Measurements from ENCODE around the gene EXOSC9.
"Not testable (repeated sequence)": the region's sequence is repeated elsewhere in the genome, so short reads cannot be mapped to it uniquely, and the experiment has no call there.

Gene EXOSC9

GRCh38 chr4:121800961-121801714 is at the start of gene EXOSC9:
Gene EXOSC9 (plus strand): TSS chr4:121801323. CDS start chr4:121801425, 102 bp downstream.
- DNase-seq, result peak; percentile 76

DNA sequence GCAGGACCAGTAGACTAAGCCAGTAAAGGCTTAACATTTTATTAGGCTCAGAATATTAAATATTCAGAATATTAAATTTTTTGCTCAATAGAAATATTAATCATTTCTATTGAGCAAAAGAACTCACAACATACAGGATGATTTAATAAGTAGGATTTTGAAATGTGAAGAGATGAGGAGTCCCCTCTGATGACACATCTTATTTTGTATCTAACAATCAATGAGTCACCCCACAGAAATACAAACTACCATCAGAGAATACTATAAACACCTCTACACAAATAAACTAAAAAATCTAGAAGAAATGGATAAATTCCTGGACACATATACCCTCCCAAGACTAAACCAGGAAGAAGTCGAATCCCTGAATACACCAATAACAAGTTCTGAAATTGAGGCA is 49.0 kb upstream of the EXOSC9 start:
- DNase-seq, result not testable (repeated sequence)

DNA sequence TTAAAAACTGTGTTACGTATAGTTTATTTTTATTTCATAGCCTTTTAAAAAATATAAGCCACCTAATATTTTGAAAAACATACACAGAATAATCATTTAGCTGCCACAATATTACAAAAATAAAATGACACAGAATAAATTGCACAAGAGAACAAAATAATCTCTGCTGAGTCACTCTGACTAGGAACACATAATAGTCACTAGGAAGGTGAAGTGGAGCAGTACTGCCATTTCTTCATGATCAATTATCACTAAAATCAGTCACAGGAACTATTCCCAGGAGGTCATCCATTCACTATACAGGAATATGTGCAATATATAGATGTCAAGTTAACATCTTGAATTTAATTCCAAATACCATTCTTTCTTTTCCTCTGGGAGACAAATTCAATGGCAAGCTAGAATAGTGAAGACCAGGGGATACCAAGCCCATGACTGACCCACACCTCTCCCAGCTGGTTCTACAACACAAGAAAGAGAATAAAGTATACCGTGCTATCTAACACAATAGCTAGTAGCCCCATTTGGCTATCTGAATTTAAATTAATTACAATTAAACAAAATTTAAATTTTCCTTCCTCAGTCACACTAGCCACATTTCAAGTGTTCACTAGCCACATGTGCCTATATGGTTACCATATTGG is 42.1 kb upstream of the EXOSC9 start:
- DNase-seq, result no peak

DNA sequence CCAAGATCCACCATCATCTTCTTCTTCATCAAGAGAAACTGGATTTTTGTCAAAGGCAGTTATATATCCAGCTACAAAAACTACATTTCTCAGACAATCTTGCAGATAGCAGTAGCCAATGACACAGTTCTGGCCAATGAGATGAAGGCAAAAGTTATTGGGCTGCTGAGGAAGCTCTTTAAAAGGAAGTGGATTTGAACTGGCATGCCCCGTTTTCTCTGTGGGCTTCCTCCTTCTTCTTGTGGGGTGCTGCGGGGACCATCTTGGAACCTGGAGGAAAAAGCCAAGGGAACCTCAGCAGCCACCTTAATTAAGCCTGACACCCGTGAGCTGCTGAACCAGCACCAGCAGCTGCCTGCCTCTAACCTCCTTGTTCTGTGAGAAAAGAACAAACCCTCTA is 40.9 kb upstream of the EXOSC9 start:
- no peak for DNase-seq

- no peak for DNase-seq
Observed at GRCh38 chr4:121764303-121764701, 36.8 kb upstream of the EXOSC9 start.

DNA sequence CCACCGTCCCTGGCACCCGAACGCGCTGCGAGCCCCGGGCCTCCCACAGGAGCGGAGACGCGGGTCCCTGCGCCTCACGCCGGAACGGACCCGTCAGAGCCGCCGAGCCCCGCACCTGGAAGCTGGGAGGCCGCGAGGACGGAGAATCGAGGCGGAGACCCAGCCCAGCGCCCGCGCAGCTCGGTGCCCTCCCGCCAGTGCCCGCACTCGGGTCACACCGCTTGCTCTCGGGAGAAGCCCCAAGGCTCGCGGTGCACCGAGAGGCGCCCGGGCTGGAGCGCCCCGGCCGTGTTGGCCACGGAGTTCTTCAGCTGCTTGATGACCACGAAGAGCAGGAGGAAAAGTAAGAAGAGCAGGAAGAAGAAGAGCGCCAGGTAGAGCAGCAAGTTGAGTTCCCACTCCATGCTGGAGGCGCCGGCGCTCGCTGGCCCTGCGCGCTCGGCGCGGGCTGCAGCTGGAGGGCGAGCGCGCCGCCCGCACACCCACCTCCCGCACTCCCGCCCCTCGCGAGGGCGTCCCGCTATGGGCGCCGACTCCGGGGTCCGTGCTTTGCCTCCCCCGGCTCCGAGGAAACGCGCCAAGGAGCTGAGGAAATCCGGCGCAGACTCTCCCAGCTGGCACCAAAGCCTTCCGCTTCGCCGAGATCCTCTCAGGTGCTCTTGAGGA is 36.3 kb upstream of the EXOSC9 start, which contains the start of gene SMIM43:
SMIM43 (minus strand) TSS at position 463 of the 666 bp plus-strand sequence; CDS start at position 404, 59 bp downstream.
- DNase-seq, result no peak

- DNase-seq, result no peak
Observed at GRCh38 chr4:121765368-121765705, 35.8 kb upstream of the EXOSC9 start.

- DNase-seq, result no peak
Observed at GRCh38 chr4:121765971-121766538, 35.1 kb upstream of the EXOSC9 start.

DNA sequence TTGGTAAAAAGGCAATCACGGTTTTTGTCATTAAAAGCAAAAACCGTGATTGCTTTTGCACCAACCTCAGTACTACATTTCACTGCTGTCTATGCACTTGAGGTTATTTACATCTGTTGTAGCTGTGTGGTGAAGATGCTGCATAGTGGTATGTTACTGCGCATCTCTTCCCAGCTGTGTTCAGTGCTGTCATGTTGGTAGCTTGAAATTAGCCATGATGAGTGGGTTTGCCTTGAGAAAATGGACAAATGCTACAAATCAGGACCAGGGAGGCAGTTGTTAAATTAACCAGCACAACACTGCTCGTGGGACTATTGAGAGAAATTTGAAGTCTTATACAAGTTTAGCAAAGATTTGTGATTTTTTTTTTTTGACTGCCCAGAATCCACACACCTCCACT is 34.0 kb upstream of the EXOSC9 start:
- DNase-seq, result no peak

DNA sequence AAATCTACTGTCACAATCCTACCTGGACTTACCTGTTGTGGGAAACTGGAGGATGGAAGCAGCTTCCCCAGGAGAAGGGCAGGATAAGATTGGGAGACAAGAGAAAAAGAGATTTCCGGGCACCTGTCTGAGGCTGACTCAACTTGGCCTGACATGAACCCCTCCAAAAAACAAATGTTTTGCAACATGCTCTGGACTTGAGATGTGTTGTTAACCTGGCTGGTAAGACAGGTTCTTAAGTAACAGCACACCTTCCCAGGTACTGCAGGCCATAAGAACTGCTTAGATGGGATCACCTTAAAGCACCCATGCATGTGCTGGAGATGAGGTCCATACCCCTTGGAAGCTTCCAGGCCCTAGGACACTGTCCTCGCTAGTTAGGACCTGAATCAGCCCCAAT is 31.8 kb upstream of the EXOSC9 start:
- no peak for DNase-seq

GRCh38 chr4:121771869-121772268 is 29.3 kb upstream of the EXOSC9 start:
- no peak for DNase-seq

- DNase-seq, result no peak
Observed at GRCh38 chr4:121773883-121774282, 27.2 kb upstream of the EXOSC9 start.

DNA sequence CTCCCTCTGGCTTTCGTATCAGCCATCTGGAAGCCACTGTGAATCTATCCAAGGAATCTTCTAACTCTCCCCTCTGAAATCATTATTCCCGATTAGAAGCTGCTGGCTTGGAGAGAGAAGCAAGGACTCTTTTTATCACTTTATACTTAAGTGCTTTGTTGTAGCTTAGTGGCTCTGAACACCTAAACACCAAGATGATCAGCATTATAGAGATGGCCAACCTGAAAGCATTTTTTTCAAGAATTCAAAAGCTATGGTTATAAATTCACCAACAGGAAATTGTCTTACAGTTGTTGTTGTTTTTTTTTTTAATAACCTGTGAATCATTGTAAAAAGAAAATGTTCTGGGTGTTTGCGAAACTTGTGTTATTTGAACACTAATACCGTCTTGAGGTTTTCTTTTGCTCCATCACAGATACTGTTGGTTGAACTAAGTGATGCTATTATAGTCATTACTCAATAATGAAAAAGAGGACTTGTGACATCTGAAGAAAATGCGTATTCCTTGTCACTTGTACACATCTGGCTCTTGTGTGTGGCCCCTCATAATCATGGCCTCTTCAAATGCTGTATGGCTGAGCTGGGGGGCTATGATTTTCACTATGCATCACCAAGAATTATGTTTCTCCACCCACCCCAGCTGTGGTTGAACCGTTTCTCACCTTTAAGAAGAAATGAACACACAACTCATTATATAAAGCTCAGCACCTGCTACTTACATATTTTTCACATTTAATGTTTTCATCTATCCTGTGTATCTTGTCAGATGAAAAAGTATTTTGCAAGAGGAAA is 24.3 kb upstream of the EXOSC9 start:
- no peak for DNase-seq

- DNase-seq, result no peak
Observed at GRCh38 chr4:121777625-121778024, 23.5 kb upstream of the EXOSC9 start.

- DNase-seq, result no peak
Observed at GRCh38 chr4:121778991-121779628, 22.0 kb upstream of the EXOSC9 start.

DNA sequence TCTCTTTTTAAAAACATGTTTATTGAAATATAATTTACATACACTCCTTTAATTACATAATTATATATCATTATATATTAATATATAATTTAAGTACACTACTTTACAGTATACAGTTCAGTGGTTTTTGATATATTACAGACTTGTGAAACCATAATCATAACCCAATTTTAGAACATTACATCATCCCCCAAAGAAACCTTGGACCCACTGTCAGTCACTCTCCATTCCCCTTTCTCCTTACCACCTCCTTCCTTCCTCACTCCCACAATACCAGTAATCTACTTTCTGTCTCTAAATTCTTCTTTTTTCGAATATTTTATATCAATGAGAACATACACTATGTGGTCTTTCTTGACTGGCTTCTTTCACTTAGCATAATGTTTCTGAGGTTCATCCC is 17.9 kb upstream of the EXOSC9 start:
- no peak for DNase-seq

- no peak for DNase-seq
Observed at GRCh38 chr4:121784401-121784800, 16.7 kb upstream of the EXOSC9 start.

GRCh38 chr4:121784975-121785374 is 16.1 kb upstream of the EXOSC9 start:
- DNase-seq, result no peak

GRCh38 chr4:121785479-121785878 is 15.6 kb upstream of the EXOSC9 start:
- no peak for DNase-seq

DNA sequence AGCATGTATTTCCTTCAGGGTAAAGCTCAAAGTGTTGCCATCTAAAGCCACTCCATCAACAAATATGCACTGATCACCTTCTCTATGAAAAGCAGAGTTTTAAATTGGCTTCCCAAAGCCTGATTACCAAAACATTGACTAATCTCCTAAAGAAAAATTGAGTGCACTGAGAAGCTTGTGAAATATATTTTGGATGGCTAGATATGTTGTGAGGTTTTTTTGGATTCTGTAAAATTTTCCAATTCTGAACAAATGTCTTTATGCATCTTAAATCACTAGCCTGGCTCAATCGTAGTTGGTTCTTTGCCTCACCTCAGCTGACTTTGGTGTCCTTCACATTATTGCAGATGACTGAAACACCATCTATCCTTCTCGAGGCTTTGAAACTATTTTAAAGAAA is 14.9 kb upstream of the EXOSC9 start:
- DNase-seq, result no peak

DNA sequence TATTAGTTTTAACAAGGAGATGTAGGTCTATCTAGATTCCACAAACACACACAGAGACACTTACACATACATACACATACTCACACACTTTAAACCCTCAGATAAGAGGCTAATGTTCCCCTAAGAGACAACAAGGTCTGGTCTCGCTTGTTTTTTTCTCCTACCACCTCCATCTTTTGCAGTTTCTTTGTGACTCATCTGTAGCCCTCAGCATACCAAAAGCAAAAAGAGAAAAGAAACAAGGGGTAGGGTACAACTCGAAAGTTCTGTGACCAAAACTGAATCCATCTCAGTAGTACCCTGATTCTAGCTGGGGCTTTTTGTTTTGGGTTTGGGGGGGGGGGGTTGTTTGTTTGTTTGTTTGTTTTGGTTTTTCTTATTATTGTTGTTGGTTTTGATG is 12.2 kb upstream of the EXOSC9 start:
- DNase-seq, result no peak

GRCh38 chr4:121789455-121789854 is 11.7 kb upstream of the EXOSC9 start:
- no peak for DNase-seq

All from NCI-H1694 treated with DMSO at 0.1 percent for 48 hours (cell line).